GM12878 (cell line): ENCODE measurements around the gene ABCA4. TPM values are rescaled to one million over a fixed set of nuclear protein-coding genes. Genes with fewer than 3 reads are reported as not detected.

Experiments used
- ATAC-seq: fragments of 200-7000 bp; cut with Tn5 transposase; 3 replicates; pipeline ENCODE4 v1.9.1; 2020; ENCODE audit warnings: mild to moderate bottlenecking, moderate library complexity
- BruUV-seq: library from RNA; stranded (reverse); fragments of 400-500 nt; replicated peaks from 2 replicates; lab custom pipeline; 2021; lab: Mats Ljungman, UMichigan
- CTCF ChIA-PET: fragments of 300-600 bp; sonication (Branson Sonifier 250); formaldehyde crosslinking; extraction: SDS; loops from one replicate; lab custom pipeline; 2021; ENCODE audit warnings: inconsistent platforms; lab: Yijun Ruan, JAX
- POLR2A ChIA-PET: fragments of 350-600 bp; formaldehyde crosslinking; extraction: SDS; loops from one replicate; lab custom pipeline; 2021; ENCODE audit warnings: inconsistent platforms; lab: Charles Lee
- RAD21 ChIA-PET: fragments of 300-600 bp; sonication (Branson Sonifier 250); formaldehyde crosslinking; loops from one replicate; lab custom pipeline; 2023; ENCODE audit warnings: antibody characterized with exemption; ENCODE audit not compliant: unreplicated experiment; lab: Charles Lee
- SMC1A ChIA-PET: fragments of 300-600 bp; sonication (Branson Sonifier 250); formaldehyde crosslinking; loops from one replicate; lab custom pipeline; 2023; ENCODE audit not compliant: unreplicated experiment, uncharacterized antibody; lab: Charles Lee
- DNase-seq: peaks from one replicate; pipeline ENCODE4 v3.0.0-alpha.2; 2011; ENCODE audit warnings: low read depth, low spot score
- FAIRE-seq: peaks from 3 replicates; lab custom pipeline; 2011; peaks lifted over from hg19 to GRCh38; lab: Jason Lieb, UNC
- H2AFZ ChIP-seq: 2 replicates; pipeline ENCODE4 v1.6.0; 2011; ENCODE audit warnings: low read depth, low read length, control low read depth; ENCODE audit not compliant: control insufficient read depth
- H3K27ac ChIP-seq: 2 replicates; pipeline ENCODE4 v1.5.1; 2011; ENCODE audit warnings: control low read depth; ENCODE audit not compliant: control insufficient read depth, insufficient read depth
- H3K27me3 ChIP-seq, 2 experiments: replicated peaks in 1 of 2; 2 replicates each; pipeline versions ENCODE4 v1.6.0 to v1.6.1; 2011; ENCODE audit warnings: low read length in 1 of 2; ENCODE audit not compliant: control insufficient read depth in 2 of 2, insufficient read depth in 2 of 2
- H3K36me3 ChIP-seq, 2 experiments: 2 replicates each; pipeline ENCODE4 v1.5.1; 2011; ENCODE audit warnings: low read length in 1 of 2; ENCODE audit not compliant: control insufficient read depth in 2 of 2, insufficient read depth in 2 of 2
- H3K4me1 ChIP-seq: 2 replicates; pipeline ENCODE4 v1.6.1; 2011; ENCODE audit warnings: mild to moderate bottlenecking, low read length, moderate library complexity, mixed read lengths; ENCODE audit not compliant: control insufficient read depth, insufficient read depth
- H3K4me2 ChIP-seq: 2 replicates; pipeline ENCODE4 v1.6.0; 2011; ENCODE audit warnings: control low read depth; ENCODE audit not compliant: control insufficient read depth, insufficient read depth
- H3K4me3 ChIP-seq: fragments of 200-600 bp; sonication (generic); 2 replicates; pipeline ENCODE4 v1.5.1; 2016
- H3K79me2 ChIP-seq: 2 replicates; pipeline ENCODE4 v1.6.0; 2011; ENCODE audit warnings: low read length; ENCODE audit not compliant: control insufficient read depth, insufficient read depth
- H3K9ac ChIP-seq: 2 replicates; pipeline ENCODE4 v1.8.0; 2011; ENCODE audit warnings: low read length, control low read depth, mixed read lengths; ENCODE audit not compliant: control insufficient read depth, insufficient read depth
- H3K9me3 ChIP-seq: replicated peaks from 3 replicates; pipeline ENCODE4 v1.5.1; 2011; ENCODE audit warnings: mild to moderate bottlenecking, low read length; ENCODE audit not compliant: control insufficient read depth, insufficient read depth
- H4K20me1 ChIP-seq: 2 replicates; pipeline ENCODE4 v1.6.0; 2011; ENCODE audit not compliant: control insufficient read depth, insufficient read depth
- ATF3 ChIP-seq: IDR thresholded peaks from 2 replicates; pipeline ENCODE4 v1.6.1; 2011; ENCODE audit warnings: low read depth, mild to moderate bottlenecking, low read length, moderate library complexity, borderline replicate concordance; ENCODE audit errors: extremely low read depth
- BCL3 ChIP-seq: IDR thresholded peaks from 2 replicates; pipeline ENCODE4 v1.6.1; 2011; ENCODE audit warnings: borderline replicate concordance, low read depth, mild to moderate bottlenecking, moderate library complexity, low read length; ENCODE audit not compliant: insufficient read depth, poor library complexity, severe bottlenecking
- BHLHE40 ChIP-seq, 2 experiments: fragments of 450-650 bp in 1 of 2; IDR thresholded peaks; 2 replicates each; pipeline ENCODE4 v1.6.1; 2011 to 2017; ENCODE audit warnings: low read depth in 2 of 2, borderline replicate concordance in 1 of 2, improper control_type of control experiment in 1 of 2, low read length in 1 of 2, mild to moderate bottlenecking in 1 of 2
- CBX3 ChIP-seq: fragments of 200-600 bp; sonication (generic); IDR thresholded peaks from 2 replicates; pipeline ENCODE4 v1.6.1; 2016; ENCODE audit warnings: low read depth, borderline replicate concordance
- ESRRA ChIP-seq: IDR thresholded peaks from 2 replicates; pipeline ENCODE4 v1.6.1; 2012; ENCODE audit warnings: mild to moderate bottlenecking, low read length, improper control_type of control experiment
- EZH2 ChIP-seq: IDR thresholded peaks from 2 replicates; pipeline ENCODE4 v1.6.1; 2012; ENCODE audit warnings: low read depth, mild to moderate bottlenecking, control low read depth, inconsistent platforms, low read length, borderline replicate concordance; ENCODE audit not compliant: control insufficient read depth
- FOXK2 ChIP-seq: fragments of 450-650 bp; IDR thresholded peaks from 2 replicates; pipeline ENCODE4 v1.6.1; 2017; ENCODE audit warnings: mild to moderate bottlenecking, moderate library complexity
- NFIC ChIP-seq: IDR thresholded peaks from 2 replicates; pipeline ENCODE4 v1.6.1; 2012; ENCODE audit warnings: low read depth, mild to moderate bottlenecking, inconsistent platforms, low read length, moderate library complexity
- NFYA ChIP-seq: IDR thresholded peaks from 2 replicates; pipeline ENCODE4 v1.6.1; 2011; ENCODE audit warnings: low read depth, mild to moderate bottlenecking, low read length, improper control_type of control experiment, borderline replicate concordance
- NFYB ChIP-seq: IDR thresholded peaks from 2 replicates; pipeline ENCODE4 v1.6.1; 2011; ENCODE audit warnings: low read depth, mild to moderate bottlenecking, low read length, improper control_type of control experiment, moderate library complexity; ENCODE audit not compliant: insufficient read depth
- NR2C1 ChIP-seq: fragments of 450-650 bp; IDR thresholded peaks from 2 replicates; pipeline ENCODE4 v1.6.1; 2017; ENCODE audit warnings: antibody characterized with exemption, mild to moderate bottlenecking, moderate library complexity
- RB1 ChIP-seq: fragments of 450-650 bp; formaldehyde crosslinking; IDR thresholded peaks from 2 replicates; pipeline ENCODE4 v1.6.1; 2017; ENCODE audit warnings: mild to moderate bottlenecking, borderline replicate concordance
- RBBP5 ChIP-seq: fragments of 200-600 bp; sonication (generic); conservative IDR thresholded peaks from 2 replicates; pipeline ENCODE4 v1.6.1; 2016
- RCOR1 ChIP-seq: conservative IDR thresholded peaks from 2 replicates; pipeline ENCODE4 v1.6.1; 2012; ENCODE audit warnings: low read depth, low read length, improper control_type of control experiment
- SMARCA5 ChIP-seq: fragments of 450-650 bp; IDR thresholded peaks from 2 replicates; pipeline ENCODE4 v1.6.1; 2017; ENCODE audit warnings: mild to moderate bottlenecking
- SP1 ChIP-seq: IDR thresholded peaks from one replicate; pipeline ENCODE4 v1.6.1; 2011; ENCODE audit warnings: low read depth, low read length
- STAT1 ChIP-seq: fragments of 450-650 bp; conservative IDR thresholded peaks from 2 replicates; pipeline ENCODE4 v1.6.1; 2014; ENCODE audit warnings: antibody characterized with exemption, mild to moderate bottlenecking
- ZNF207 ChIP-seq: fragments of 450-650 bp; IDR thresholded peaks from 2 replicates; pipeline ENCODE4 v1.6.1; 2014; ENCODE audit warnings: antibody characterized with exemption, mild to moderate bottlenecking, borderline replicate concordance
- ZNF217 ChIP-seq: fragments of 450-650 bp; IDR thresholded peaks from 2 replicates; pipeline ENCODE4 v1.6.1; 2017; ENCODE audit warnings: antibody characterized with exemption, mild to moderate bottlenecking
- WGBS: methylation state at CpG from one replicate; pipeline ENCODE4 v1.1.6; 2016; ENCODE audit warnings: low lambda C conversion rate; ENCODE audit not compliant: insufficient replicate concordance, insufficient coverage; ENCODE audit errors: missing lambda C conversion rate; 5-methylcytosine and 5-hydroxymethylcytosine counted together
- in situ Hi-C: fragments of 300-500 bp; cut with MboI; formaldehyde crosslinking; loops from 9 replicates; pipeline ENCODE4 v1.14.3; 2018; ENCODE audit warnings: mixed read lengths
- intact Hi-C: fragments of 100-400 bp; cut with micrococcal nuclease; formaldehyde crosslinking; loops from one replicate; pipeline ENCODE4 v1.14.2; 2022; ENCODE audit not compliant: unreplicated experiment
- polyA plus RNA-seq, 11 experiments: library from polyadenylated mRNA; depleted of rRNA in 4 of 11; unstranded in 6 of 11; stranded (reverse) in 5 of 11; fragments of >200 nt; fragmentation: Nextera tagmentation in 4 of 11; fragmentation: Illumina TruSeq in 1 of 11; extraction: Ambion mirVana in 4 of 11; extraction: Trizol in 1 of 11; gene quantifications; 1 replicate in 1 of 11; 2 replicates in 10 of 11; pipeline versions ENCODE4 v1.2.1 to v1.2.3, GENCODE V29; 2011 to 2016; ENCODE audit warnings: inconsistent platforms in 2 of 11, missing spikeins in 2 of 11, low read depth in 1 of 11
- total RNA-seq, 4 experiments: library from RNA; depleted of rRNA in 3 of 4; stranded (reverse); fragments of >200 nt in 3 of 4; fragmentation: Illumina TruSeq in 1 of 4; extraction: Trizol in 1 of 4; gene quantifications; 2 replicates each; pipeline versions ENCODE4 v1.2.1 to v1.2.3, GENCODE V29; 2013 to 2021

ABCA4 gene
- total and polyA plus RNA-seq, 10 of the 15 experiments (the other 5 are each of a cell fraction or from before 2014, with no cell fraction given), result 0.03 to 0.28 (median 0.11) TPM; not detected in 3

GRCh38 chr1:94068999-94069918 lies 51.7 kb downstream of the ABCA4 start:
- Histone ChIP-seq H3K36me3 (no peaks in the 10 kb centered on the region), H3K4me3 (no peak overlapping the region), H3K27me3 (no peaks in the 10 kb centered on the region), H3K4me1 (no peaks in the 10 kb centered on the region), H3K79me2 (no peaks in the 10 kb centered on the region), H3K9ac (no peak overlapping the region), H3K27ac (no peak overlapping the region), H3K9me3 (no peaks in the 10 kb centered on the region), H2AFZ (no peak overlapping the region), H3K4me2 (no peak overlapping the region), H4K20me1 (no peaks in the 10 kb centered on the region; the same call in 1 of the 2 replicates)
- ATAC-seq (no peak), DNase-seq (no peak), FAIRE-seq (no peak)
- in situ Hi-C loops (loop anchor here (10.0 kb wide), 1 partner anchor 736 kb away; no protein-coding TSS in a partner anchor), intact Hi-C loops (loop anchor here (10.0 kb wide), 1 partner anchor 166 kb away; the partner anchor contains the start of gene ARHGAP29)
- ChIA-PET RAD21 (no interaction called here), SMC1A (interaction anchor here (0.6 to 1.3 kb wide), 3 partner anchors 266 to 398 kb away, joined by 3 to 6 read pairs (median 3); no protein-coding TSS in a partner anchor), CTCF (interaction anchor here (1.5 to 3.0 kb wide), 3 partner anchors 7 to 266 kb away, joined by 4 to 18 read pairs (median 4); no protein-coding TSS in a partner anchor), POLR2A (no interaction called here)
- no TSS peak for BruUV-seq
- TF ChIP-seq ATF3, result no peak
- TF ChIP-seq ZNF217, result no peak
- no peak for TF ChIP-seq BHLHE40 (IDR thresholded peaks at IDR 0.05; ENCODE audit: borderline replicate concordance in 1 of 2, low read depth in 2 of 2, low read length in 1 of 2)
- no peak for TF ChIP-seq NFYB
- no peak for TF ChIP-seq ESRRA
- TF ChIP-seq RBBP5, result no peak
- no peak for TF ChIP-seq CBX3
- TF ChIP-seq ZNF207, result no peak
- no peak for TF ChIP-seq SP1
- TF ChIP-seq RB1, result no peak
- no peak for TF ChIP-seq NFYA
- no peak for TF ChIP-seq SMARCA5
- no peak for TF ChIP-seq RCOR1
- no peak for TF ChIP-seq NR2C1
- TF ChIP-seq NFIC, result no peak
- no peak for TF ChIP-seq BCL3
- no peak for TF ChIP-seq STAT1
- TF ChIP-seq FOXK2, result no peak
- no peak for TF ChIP-seq EZH2
- WGBS, result 51% methylated on average over 16 of the region's 16 CpGs
